Measurements from ENCODE around the gene DLGAP4. TPM values are rescaled to one million over a fixed set of nuclear protein-coding genes. Genes with fewer than 3 reads are reported as not detected.

Gene DLGAP4
- total and polyA plus RNA-seq, 2 of the 13 experiments (the other 11 are each of a cell fraction or from before 2014, with no cell fraction given) = 15.2 to 26.7 TPM

DNA sequence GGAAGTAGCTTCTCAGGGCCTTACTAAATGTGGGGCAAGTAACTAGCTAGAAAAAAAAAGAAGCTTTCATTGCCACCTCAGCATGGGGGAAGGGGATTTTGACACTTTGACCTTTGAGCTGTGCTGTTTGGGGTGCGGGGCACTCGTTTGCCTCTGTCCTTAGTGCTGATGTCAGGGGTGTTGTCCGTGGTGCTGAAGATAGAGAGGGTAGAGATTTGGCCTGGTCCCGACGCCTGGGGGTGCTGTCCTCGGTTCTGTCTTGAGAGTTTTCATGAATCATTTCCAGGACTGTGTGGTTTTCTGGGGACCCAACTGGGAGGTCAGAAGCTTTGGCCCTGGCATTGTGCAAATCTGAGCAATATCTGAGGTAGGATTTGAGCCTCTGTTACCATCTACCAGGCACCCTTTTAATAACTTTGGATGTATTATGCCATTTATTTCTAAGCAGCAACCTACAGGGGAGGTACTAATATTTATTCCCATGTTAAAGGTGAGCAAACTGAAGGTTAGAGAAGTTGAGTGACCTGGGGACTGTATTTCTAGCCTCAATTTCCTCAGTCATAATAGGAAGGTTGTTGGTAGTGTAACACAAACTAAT lies 78.0 kb downstream of the DLGAP4 start (continued):
- TF ChIP-seq, protein P1, sequence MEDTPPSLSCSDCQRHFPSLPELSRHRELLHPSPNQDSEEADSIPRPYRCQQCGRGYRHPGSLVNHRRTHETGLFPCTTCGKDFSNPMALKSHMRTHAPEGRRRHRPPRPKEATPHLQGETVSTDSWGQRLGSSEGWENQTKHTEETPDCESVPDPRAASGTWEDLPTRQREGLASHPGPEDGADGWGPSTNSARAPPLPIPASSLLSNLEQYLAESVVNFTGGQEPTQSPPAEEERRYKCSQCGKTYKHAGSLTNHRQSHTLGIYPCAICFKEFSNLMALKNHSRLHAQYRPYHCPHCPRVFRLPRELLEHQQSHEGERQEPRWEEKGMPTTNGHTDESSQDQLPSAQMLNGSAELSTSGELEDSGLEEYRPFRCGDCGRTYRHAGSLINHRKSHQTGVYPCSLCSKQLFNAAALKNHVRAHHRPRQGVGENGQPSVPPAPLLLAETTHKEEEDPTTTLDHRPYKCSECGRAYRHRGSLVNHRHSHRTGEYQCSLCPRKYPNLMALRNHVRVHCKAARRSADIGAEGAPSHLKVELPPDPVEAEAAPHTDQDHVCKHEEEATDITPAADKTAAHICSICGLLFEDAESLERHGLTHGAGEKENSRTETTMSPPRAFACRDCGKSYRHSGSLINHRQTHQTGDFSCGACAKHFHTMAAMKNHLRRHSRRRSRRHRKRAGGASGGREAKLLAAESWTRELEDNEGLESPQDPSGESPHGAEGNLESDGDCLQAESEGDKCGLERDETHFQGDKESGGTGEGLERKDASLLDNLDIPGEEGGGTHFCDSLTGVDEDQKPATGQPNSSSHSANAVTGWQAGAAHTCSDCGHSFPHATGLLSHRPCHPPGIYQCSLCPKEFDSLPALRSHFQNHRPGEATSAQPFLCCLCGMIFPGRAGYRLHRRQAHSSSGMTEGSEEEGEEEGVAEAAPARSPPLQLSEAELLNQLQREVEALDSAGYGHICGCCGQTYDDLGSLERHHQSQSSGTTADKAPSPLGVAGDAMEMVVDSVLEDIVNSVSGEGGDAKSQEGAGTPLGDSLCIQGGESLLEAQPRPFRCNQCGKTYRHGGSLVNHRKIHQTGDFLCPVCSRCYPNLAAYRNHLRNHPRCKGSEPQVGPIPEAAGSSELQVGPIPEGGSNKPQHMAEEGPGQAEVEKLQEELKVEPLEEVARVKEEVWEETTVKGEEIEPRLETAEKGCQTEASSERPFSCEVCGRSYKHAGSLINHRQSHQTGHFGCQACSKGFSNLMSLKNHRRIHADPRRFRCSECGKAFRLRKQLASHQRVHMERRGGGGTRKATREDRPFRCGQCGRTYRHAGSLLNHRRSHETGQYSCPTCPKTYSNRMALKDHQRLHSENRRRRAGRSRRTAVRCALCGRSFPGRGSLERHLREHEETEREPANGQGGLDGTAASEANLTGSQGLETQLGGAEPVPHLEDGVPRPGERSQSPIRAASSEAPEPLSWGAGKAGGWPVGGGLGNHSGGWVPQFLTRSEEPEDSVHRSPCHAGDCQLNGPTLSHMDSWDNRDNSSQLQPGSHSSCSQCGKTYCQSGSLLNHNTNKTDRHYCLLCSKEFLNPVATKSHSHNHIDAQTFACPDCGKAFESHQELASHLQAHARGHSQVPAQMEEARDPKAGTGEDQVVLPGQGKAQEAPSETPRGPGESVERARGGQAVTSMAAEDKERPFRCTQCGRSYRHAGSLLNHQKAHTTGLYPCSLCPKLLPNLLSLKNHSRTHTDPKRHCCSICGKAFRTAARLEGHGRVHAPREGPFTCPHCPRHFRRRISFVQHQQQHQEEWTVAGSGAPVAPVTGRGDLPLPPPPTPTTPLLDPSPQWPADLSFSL (CRISPR knock-in tag; IDR thresholded peaks at IDR 0.05) = peak; percentile 95
- TF ChIP-seq, protein P2, sequence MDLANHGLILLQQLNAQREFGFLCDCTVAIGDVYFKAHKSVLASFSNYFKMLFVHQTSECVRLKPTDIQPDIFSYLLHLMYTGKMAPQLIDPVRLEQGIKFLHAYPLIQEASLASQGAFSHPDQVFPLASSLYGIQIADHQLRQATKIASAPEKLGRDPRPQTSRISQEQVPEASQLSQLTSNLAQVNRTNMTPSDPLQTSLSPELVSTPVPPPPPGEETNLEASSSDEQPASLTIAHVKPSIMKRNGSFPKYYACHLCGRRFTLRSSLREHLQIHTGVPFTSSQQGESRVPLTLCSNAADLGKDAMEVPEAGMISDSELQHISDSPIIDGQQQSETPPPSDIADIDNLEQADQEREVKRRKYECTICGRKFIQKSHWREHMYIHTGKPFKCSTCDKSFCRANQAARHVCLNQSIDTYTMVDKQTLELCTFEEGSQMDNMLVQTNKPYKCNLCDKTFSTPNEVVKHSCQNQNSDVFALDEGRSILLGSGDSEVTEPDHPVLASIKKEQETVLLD (CRISPR knock-in tag; IDR thresholded peaks at IDR 0.05; ENCODE audit: low read depth) = peak; percentile 98
- peak; percentile 100 for TF ChIP-seq ZNF354B (CRISPR knock-in tag; IDR thresholded peaks at IDR 0.05)
- TF ChIP-seq AKAP8 (CRISPR knock-in tag; IDR thresholded peaks at IDR 0.05) = peak; percentile 99
- peak; percentile 100 for TF ChIP-seq ZSCAN12 (CRISPR knock-in tag; IDR thresholded peaks at IDR 0.05)
- TF ChIP-seq, protein P3, sequence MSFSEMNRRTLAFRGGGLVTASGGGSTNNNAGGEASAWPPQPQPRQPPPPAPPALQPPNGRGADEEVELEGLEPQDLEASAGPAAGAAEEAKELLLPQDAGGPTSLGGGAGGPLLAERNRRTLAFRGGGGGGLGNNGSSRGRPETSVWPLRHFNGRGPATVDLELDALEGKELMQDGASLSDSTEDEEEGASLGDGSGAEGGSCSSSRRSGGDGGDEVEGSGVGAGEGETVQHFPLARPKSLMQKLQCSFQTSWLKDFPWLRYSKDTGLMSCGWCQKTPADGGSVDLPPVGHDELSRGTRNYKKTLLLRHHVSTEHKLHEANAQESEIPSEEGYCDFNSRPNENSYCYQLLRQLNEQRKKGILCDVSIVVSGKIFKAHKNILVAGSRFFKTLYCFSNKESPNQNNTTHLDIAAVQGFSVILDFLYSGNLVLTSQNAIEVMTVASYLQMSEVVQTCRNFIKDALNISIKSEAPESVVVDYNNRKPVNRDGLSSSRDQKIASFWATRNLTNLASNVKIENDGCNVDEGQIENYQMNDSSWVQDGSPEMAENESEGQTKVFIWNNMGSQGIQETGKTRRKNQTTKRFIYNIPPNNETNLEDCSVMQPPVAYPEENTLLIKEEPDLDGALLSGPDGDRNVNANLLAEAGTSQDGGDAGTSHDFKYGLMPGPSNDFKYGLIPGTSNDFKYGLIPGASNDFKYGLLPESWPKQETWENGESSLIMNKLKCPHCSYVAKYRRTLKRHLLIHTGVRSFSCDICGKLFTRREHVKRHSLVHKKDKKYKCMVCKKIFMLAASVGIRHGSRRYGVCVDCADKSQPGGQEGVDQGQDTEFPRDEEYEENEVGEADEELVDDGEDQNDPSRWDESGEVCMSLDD (CRISPR knock-in tag; IDR thresholded peaks at IDR 0.05; ENCODE audit: borderline replicate concordance) = peak; percentile 100
- TF ChIP-seq KLF13 (CRISPR knock-in tag; IDR thresholded peaks at IDR 0.05) = peak; percentile 100
- TF ChIP-seq ZNF678 (CRISPR knock-in tag; IDR thresholded peaks at IDR 0.05) = peak; percentile 100
- TF ChIP-seq, protein P4, sequence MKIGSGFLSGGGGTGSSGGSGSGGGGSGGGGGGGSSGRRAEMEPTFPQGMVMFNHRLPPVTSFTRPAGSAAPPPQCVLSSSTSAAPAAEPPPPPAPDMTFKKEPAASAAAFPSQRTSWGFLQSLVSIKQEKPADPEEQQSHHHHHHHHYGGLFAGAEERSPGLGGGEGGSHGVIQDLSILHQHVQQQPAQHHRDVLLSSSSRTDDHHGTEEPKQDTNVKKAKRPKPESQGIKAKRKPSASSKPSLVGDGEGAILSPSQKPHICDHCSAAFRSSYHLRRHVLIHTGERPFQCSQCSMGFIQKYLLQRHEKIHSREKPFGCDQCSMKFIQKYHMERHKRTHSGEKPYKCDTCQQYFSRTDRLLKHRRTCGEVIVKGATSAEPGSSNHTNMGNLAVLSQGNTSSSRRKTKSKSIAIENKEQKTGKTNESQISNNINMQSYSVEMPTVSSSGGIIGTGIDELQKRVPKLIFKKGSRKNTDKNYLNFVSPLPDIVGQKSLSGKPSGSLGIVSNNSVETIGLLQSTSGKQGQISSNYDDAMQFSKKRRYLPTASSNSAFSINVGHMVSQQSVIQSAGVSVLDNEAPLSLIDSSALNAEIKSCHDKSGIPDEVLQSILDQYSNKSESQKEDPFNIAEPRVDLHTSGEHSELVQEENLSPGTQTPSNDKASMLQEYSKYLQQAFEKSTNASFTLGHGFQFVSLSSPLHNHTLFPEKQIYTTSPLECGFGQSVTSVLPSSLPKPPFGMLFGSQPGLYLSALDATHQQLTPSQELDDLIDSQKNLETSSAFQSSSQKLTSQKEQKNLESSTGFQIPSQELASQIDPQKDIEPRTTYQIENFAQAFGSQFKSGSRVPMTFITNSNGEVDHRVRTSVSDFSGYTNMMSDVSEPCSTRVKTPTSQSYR (CRISPR knock-in tag; IDR thresholded peaks at IDR 0.05; ENCODE audit: borderline replicate concordance) = peak; percentile 100
- TF ChIP-seq ZFX (CRISPR knock-in tag; IDR thresholded peaks at IDR 0.05; ENCODE audit: low read depth) = peak; percentile 60
- TF ChIP-seq FOXO1 (CRISPR knock-in tag; IDR thresholded peaks at IDR 0.05) = peak; percentile 99
- peak; percentile 100 for TF ChIP-seq ZNF468 (CRISPR knock-in tag; IDR thresholded peaks at IDR 0.05)
- TF ChIP-seq, protein P5, sequence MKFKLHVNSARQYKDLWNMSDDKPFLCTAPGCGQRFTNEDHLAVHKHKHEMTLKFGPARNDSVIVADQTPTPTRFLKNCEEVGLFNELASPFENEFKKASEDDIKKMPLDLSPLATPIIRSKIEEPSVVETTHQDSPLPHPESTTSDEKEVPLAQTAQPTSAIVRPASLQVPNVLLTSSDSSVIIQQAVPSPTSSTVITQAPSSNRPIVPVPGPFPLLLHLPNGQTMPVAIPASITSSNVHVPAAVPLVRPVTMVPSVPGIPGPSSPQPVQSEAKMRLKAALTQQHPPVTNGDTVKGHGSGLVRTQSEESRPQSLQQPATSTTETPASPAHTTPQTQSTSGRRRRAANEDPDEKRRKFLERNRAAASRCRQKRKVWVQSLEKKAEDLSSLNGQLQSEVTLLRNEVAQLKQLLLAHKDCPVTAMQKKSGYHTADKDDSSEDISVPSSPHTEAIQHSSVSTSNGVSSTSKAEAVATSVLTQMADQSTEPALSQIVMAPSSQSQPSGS (CRISPR knock-in tag; IDR thresholded peaks at IDR 0.05) = peak; percentile 99

Data from HepG2 (cell line).